Measurements from ENCODE around the gene SCGB1A1. TPM values are rescaled to one million over a fixed set of nuclear protein-coding genes. Genes with fewer than 3 reads are reported as not detected.

The SCGB1A1 gene
- total RNA-seq, 1 donor from 2014 or later, result 3.1 TPM

DNA sequence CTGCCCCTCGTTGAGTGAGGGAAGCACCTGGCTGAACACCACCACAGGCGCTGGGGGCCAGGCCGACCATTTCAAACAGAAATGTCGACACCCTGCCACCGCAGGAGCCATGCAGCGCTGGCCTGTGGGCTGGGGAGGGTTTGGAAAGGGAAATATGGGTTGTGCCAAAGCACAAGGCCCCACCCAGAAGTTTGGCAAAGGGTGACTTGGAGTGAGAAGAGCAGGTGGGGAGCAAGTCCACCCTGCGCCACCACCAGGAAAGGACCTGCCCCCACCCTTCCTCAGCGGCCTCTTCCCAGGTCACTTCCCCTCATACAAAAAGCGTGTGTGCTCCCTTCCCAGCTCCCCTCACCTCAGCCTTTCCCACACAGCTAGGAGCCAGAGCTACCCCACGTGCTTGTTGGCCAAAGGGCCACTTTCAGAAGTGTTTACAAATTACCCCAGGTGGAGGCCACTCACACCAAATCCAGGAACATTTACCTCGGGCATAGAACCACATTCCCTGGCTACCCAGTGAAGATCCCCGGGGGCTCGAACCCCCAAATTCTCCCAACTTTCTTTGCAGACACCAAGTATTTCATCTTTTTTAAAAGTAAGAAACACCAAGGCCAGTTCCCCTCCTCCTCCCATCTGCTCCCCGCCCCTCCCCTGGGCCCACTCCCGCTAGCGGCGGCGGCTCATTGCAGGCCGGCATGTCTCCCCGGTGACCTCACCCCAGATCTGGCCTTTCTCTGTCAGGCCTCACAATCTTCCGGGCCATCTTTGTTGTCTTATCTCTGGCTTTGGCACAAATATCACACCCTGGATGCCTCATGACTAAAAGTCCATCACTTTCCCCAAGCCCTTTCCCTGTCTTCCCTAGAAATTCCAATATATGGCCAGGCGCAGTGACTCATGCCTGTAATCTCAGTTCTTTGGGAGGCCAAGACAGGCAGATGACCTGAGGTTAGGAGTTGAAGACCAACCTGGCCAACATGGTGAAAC is 20.5 kb upstream of the SCGB1A1 start:
- DNase-seq (ENCODE audit: low spot score, unreplicated experiment), result no peak
- peak overlapping the region; percentile 74 for H3K27ac Mint-ChIP-seq

DNA sequence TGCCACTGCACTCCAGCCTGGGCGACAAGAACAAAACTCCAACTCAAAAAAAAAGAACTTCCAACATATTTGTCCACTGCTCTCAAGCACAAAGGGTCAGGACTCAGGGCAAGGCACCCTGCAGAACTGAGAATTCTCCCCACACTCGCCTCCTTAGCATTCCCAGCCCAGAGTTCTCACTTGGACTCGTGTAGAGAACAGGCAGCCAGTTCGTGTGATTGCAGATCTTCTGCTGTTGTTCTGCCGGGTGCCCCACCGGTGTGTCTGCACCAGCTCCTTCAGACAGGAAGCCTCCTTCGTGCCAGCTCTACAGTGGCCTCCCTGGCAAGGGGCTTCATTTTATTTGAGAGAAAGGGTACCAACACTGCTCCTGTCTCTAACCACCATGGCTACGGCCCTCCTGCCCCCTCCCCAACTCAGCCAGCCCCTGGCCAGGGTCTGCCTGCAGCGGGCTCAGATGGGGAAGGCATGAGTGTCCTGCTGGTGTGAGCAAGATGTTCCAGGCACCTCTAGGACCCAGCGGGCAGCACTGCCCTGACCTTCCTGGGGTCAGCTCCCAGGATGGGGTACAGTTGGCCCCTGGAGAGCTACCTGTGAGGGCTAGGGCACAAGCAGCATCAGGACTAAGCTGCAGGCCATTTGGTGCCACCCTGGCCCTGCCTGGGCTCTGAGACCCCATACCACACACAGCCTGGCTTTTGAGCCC is 19.5 kb upstream of the SCGB1A1 start:
- Mint-ChIP-seq H3K27me3 (no peaks in the 10 kb centered on the region), H3K27ac (no peak overlapping the region), H3K4me1 (ENCODE audit: low read depth) (peaks cover 10% of the 10 kb centered on the region), H3K4me3 (ENCODE audit: low read depth) (no peak overlapping the region), H3K36me3 (ENCODE audit: insufficient read depth) (no peaks in the 10 kb centered on the region), H3K9me3 (ENCODE audit: low read depth) (no peaks in the 10 kb centered on the region)
- no peak for DNase-seq (ENCODE audit: low spot score, unreplicated experiment)
- TF ChIP-seq, protein P1, sequence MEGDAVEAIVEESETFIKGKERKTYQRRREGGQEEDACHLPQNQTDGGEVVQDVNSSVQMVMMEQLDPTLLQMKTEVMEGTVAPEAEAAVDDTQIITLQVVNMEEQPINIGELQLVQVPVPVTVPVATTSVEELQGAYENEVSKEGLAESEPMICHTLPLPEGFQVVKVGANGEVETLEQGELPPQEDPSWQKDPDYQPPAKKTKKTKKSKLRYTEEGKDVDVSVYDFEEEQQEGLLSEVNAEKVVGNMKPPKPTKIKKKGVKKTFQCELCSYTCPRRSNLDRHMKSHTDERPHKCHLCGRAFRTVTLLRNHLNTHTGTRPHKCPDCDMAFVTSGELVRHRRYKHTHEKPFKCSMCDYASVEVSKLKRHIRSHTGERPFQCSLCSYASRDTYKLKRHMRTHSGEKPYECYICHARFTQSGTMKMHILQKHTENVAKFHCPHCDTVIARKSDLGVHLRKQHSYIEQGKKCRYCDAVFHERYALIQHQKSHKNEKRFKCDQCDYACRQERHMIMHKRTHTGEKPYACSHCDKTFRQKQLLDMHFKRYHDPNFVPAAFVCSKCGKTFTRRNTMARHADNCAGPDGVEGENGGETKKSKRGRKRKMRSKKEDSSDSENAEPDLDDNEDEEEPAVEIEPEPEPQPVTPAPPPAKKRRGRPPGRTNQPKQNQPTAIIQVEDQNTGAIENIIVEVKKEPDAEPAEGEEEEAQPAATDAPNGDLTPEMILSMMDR (IDR thresholded peaks at IDR 0.05; ENCODE audit: unreplicated experiment), result no peak

More for the DNA sequence above, 20.5 kb upstream of the SCGB1A1 start:
- Mint-ChIP-seq H3K4me3 (ENCODE audit: low read depth) (no peak overlapping the region), H3K9me3 (ENCODE audit: low read depth) (no peaks in the 10 kb centered on the region), H3K4me1 (ENCODE audit: low read depth) (peaks cover 10% of the 10 kb centered on the region), H3K27me3 (no peaks in the 10 kb centered on the region), H3K36me3 (ENCODE audit: insufficient read depth) (no peaks in the 10 kb centered on the region)
- TF ChIP-seq, protein P1 (IDR thresholded peaks at IDR 0.05; ENCODE audit: unreplicated experiment), result no peak

DNA sequence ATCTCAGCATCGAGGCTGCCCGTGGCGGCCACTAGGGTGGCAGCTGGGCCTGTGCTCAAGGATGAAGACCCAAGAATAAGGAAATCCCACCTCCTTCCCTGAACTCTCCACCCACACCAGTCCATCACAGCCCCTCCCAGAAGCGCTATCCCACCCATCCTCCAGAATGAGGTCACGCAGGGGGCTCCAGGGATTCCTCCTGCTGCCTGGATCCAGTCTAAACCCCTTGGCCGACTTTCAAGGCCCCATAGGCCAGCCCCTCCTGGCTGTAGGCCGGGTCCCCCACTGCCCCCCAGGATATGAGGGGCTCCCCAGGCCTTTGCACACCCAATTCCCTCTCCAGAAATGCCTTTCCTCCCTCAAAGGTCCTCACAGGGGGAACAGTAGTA is 19.0 kb upstream of the SCGB1A1 start:
- Mint-ChIP-seq H3K4me1 (ENCODE audit: low read depth) (peaks cover 10% of the 10 kb centered on the region), H3K4me3 (ENCODE audit: low read depth) (no peak overlapping the region), H3K9me3 (ENCODE audit: low read depth) (no peaks in the 10 kb centered on the region), H3K27me3 (peaks cover 1% of the 10 kb centered on the region), H3K27ac (no peak overlapping the region), H3K36me3 (ENCODE audit: insufficient read depth) (no peaks in the 10 kb centered on the region)
- TF ChIP-seq, protein P1 (IDR thresholded peaks at IDR 0.05; ENCODE audit: unreplicated experiment), result no peak
- DNase-seq (ENCODE audit: low spot score, unreplicated experiment), result no peak

DNA sequence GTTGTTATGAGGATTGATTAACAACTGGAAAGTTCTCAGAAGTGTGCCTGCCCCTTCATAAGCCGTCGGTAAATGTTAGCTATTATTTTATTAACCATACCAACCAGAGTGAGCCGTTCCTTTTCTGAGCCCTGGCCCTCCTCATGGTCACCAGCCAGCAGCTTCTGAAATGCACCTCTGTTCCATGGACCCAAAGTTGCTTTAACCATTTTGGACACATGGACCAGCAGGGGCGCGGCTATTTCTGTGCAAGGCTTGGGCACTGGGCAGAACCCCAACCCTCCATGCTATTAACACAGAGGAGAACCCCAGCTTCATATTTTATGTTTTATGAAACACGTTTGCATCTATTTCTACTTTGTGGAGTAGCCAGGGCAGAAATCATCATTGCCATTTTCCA is 18.6 kb upstream of the SCGB1A1 start:
- Mint-ChIP-seq H3K36me3 (ENCODE audit: insufficient read depth) (no peaks in the 10 kb centered on the region), H3K27ac (no peak overlapping the region), H3K9me3 (ENCODE audit: low read depth) (no peaks in the 10 kb centered on the region), H3K4me3 (ENCODE audit: low read depth) (no peak overlapping the region), H3K27me3 (peaks cover 2% of the 10 kb centered on the region), H3K4me1 (ENCODE audit: low read depth) (peaks cover 8% of the 10 kb centered on the region)
- TF ChIP-seq, protein P1 (IDR thresholded peaks at IDR 0.05; ENCODE audit: unreplicated experiment), result no peak
- DNase-seq (ENCODE audit: low spot score, unreplicated experiment), result no peak

DNA sequence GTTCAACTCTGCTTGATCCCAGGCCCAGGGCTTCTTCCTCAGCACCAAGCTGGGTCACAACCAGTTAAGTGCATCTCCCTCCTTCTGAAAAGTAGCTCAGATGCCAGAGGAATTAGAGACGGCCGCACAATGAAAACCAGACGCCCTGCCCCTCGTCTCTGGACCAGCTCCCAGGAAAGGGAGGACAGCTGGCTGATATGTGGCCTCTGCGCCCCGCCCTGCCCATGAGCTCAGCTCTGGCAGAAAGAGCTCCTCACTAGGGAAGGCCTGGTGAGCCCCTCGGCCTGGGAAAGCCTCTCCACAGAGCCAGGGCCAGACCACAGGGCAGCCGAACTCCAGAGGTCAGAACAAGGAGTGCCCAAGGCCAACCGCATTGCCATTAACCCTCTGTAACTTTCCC is 18.1 kb upstream of the SCGB1A1 start:
- Mint-ChIP-seq H3K27ac (no peak overlapping the region), H3K36me3 (ENCODE audit: insufficient read depth) (no peaks in the 10 kb centered on the region), H3K4me3 (ENCODE audit: low read depth) (no peak overlapping the region), H3K4me1 (ENCODE audit: low read depth) (peaks cover 8% of the 10 kb centered on the region), H3K27me3 (peaks cover 2% of the 10 kb centered on the region), H3K9me3 (ENCODE audit: low read depth) (no peaks in the 10 kb centered on the region)
- TF ChIP-seq, protein P1 (IDR thresholded peaks at IDR 0.05; ENCODE audit: unreplicated experiment), result no peak
- DNase-seq (ENCODE audit: low spot score, unreplicated experiment), result no peak
